ENCODE results near the gene MCF2L.

The MCF2L gene

DNA sequence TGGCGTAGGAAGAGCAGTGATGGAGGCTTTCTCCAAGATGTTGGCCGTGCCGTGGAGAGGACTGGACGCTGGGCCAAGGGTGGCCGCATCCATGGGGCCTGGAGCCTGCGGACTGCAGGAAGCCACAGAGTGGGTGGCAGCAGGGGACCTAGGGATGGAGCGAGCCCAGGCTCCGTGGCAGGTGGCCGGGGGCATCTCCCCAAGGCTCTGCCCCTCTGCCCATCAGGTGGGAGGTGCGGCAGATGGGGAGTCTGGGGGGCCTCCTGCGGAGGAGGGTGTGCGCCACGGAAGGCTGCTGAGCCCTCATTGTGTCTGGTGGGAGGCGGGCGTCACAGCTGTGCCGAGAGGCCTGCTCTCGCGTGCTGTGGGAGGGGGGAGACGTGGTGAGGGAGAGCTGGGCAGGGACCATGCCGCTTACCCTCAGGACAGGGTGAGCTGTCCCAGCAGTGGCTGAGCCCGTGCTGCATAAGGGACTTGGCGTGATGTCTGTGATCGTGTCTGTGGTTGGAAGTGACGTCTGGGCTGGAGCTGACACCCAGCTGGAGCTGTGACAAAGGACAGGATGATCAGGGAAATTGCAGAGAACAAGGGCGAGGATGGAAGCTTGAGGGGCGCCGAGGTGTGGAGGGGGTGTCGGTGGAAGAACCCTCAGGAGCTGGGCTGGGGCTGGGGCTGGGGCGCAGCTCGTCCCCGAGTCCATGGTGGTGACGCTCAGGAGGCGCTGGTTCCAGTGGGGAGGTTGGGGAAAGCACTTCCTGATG, 13.4 kb downstream of the MCF2L start:
- no peak for TF ChIP-seq SIN3A (IDR thresholded peaks at IDR 0.05; ENCODE audit: borderline replicate concordance, insufficient read depth, low read length)
- no peak for TF ChIP-seq POLR2AphosphoS5 (IDR thresholded peaks at IDR 0.05; ENCODE audit: low read depth, low read length)
- TF ChIP-seq, protein P1, sequence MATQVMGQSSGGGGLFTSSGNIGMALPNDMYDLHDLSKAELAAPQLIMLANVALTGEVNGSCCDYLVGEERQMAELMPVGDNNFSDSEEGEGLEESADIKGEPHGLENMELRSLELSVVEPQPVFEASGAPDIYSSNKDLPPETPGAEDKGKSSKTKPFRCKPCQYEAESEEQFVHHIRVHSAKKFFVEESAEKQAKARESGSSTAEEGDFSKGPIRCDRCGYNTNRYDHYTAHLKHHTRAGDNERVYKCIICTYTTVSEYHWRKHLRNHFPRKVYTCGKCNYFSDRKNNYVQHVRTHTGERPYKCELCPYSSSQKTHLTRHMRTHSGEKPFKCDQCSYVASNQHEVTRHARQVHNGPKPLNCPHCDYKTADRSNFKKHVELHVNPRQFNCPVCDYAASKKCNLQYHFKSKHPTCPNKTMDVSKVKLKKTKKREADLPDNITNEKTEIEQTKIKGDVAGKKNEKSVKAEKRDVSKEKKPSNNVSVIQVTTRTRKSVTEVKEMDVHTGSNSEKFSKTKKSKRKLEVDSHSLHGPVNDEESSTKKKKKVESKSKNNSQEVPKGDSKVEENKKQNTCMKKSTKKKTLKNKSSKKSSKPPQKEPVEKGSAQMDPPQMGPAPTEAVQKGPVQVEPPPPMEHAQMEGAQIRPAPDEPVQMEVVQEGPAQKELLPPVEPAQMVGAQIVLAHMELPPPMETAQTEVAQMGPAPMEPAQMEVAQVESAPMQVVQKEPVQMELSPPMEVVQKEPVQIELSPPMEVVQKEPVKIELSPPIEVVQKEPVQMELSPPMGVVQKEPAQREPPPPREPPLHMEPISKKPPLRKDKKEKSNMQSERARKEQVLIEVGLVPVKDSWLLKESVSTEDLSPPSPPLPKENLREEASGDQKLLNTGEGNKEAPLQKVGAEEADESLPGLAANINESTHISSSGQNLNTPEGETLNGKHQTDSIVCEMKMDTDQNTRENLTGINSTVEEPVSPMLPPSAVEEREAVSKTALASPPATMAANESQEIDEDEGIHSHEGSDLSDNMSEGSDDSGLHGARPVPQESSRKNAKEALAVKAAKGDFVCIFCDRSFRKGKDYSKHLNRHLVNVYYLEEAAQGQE (IDR thresholded peaks at IDR 0.05; ENCODE audit: insufficient read depth in 1 of 2, low read depth in 2 of 2, low read length in 2 of 2) = no peak
- TF ChIP-seq TAF1 (IDR thresholded peaks at IDR 0.05; ENCODE audit: borderline replicate concordance, insufficient read depth, low read length) = no peak
- no peak for TF ChIP-seq FOXP2 (optimal IDR thresholded peaks at IDR 0.05; ENCODE audit: borderline replicate concordance, extremely low read depth, extremely low read length, insufficient read depth)

DNA sequence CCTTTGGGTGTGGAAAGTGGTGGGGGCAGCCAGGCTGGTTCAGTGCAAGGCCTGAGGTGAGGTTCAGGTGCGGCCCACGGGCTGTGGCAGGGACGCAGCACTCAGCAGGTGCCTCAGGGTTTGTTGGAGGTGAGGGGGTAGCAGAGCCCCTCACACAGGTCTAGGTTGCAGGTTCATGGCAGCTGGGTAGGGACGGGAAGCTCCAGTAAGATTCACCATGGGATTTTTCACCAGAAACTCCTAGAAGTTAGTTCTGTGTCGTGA, 14.0 kb downstream of the MCF2L start:
- TF ChIP-seq, protein P1 (IDR thresholded peaks at IDR 0.05; ENCODE audit: insufficient read depth in 1 of 2, low read depth in 2 of 2, low read length in 2 of 2) = no peak
- TF ChIP-seq POLR2AphosphoS5 (IDR thresholded peaks at IDR 0.05; ENCODE audit: low read depth, low read length) = no peak
- no peak for TF ChIP-seq TAF1 (IDR thresholded peaks at IDR 0.05; ENCODE audit: borderline replicate concordance, insufficient read depth, low read length)
- no peak for TF ChIP-seq FOXP2 (optimal IDR thresholded peaks at IDR 0.05; ENCODE audit: borderline replicate concordance, extremely low read depth, extremely low read length, insufficient read depth)

DNA sequence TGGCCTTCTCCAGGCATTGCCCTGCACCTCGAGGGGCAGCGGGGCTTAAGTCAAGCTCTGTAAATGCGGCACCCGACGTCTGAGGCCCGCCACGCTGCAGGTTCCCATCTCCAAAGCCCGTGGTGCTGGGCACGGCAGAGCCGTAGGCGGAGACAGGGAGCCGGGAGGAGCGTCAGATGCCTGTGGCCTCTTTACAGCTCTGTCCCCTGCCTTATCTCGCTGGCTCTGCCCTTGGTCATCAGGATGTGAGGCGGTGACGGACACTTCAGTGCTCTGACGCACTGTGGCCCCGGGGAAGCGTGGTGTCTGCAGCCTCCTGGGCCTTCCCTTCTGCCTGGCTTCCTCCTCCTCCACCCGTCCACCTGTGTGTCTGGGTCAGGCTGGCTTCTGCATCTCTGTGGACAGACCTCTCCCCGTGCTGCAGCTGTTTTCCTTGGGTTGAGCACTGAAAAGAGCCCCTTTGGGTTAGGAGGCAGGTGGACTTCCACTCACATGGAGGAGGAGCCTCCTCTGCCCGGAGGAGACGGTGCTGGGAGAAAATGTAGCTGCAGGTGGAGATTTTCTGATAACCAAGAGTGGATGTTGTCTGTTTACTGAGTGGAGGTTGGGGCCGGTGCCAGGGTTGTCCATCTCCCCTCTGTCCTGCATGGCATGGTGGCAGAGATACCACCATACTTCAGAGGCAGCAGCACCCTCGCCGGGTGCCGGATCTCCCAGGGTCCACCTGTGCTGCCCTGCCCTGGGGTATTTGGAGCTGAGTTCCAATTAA, 14.6 kb downstream of the MCF2L start:
- no peak for TF ChIP-seq TAF1 (IDR thresholded peaks at IDR 0.05; ENCODE audit: borderline replicate concordance, insufficient read depth, low read length)

DNA sequence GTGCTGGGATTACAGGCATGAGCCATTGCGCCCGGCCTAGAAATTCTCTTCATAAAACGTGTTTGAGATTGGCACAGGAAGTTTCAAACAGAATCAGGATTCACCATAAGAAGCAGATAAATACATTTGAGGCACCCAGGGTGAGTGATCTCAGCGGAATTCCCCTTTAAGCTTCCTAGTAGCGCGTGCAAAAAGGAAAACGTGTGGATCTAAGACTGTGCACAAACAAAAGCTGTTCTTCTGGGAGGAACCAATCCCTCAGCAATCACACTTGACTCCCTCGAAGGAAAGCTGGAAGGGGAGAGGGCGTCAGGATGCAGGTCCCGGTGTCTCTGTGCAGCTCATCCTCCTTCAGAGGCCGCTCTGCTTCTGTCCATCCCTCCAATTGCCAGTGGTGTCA, 15.5 kb downstream of the MCF2L start:
- TF ChIP-seq, protein P1 (IDR thresholded peaks at IDR 0.05; ENCODE audit: insufficient read depth in 1 of 2, low read depth in 2 of 2, low read length in 2 of 2) = no peak
- no peak for TF ChIP-seq FOXP2 (optimal IDR thresholded peaks at IDR 0.05; ENCODE audit: borderline replicate concordance, extremely low read depth, extremely low read length, insufficient read depth)
- no peak for TF ChIP-seq POLR2AphosphoS5 (IDR thresholded peaks at IDR 0.05; ENCODE audit: low read depth, low read length)

DNA sequence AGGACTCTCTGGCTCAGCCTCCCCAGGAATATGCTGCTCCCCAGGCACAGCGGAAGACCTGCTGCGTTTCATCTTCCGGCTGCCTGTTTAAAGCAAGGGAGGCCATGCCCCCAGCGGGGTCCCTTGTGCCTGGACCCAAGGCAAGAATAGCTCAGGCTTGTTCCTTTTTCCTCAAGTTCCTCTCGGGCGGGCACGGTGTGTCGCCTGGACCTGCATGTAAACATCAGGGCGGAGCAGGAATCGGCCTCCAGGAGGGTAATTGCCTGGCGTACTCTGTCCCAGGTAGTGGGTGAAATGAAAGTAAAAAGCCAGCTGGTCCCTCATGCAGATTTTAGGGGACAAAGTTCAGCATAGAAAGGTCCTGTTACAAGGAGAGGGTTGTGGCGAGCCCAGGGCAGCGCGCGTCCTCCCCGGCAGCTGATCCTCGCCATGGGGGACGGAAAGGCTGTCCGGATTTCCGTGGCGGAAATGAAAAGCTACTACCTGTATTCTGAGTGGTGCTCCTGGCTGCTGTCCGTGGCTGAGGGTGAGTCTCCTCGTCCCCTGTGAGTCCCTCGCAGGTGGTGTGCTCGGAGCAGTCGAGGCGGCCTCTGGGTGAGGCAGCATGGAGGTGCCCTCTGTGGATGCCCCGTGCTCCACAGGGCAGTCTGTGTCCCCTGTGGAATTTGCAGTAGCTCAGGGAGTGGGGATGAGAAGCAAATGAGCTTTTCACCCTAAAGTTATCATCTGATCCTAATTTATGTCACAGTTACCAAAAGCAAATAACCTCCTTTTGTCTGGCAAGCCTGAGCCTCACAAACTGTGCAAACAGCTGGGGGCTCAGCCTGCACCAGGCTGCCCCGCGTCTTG, 16.2 kb downstream of the MCF2L start:
- TF ChIP-seq POLR2AphosphoS5 (IDR thresholded peaks at IDR 0.05; ENCODE audit: low read depth, low read length) (no peak), SIN3A (IDR thresholded peaks at IDR 0.05; ENCODE audit: borderline replicate concordance, insufficient read depth, low read length) (no peak), FOXP2 (optimal IDR thresholded peaks at IDR 0.05; ENCODE audit: borderline replicate concordance, extremely low read depth, extremely low read length, insufficient read depth) (no peak), TAF1 (IDR thresholded peaks at IDR 0.05; ENCODE audit: borderline replicate concordance, insufficient read depth, low read length) (no peak)
- TF ChIP-seq, protein P1 (IDR thresholded peaks at IDR 0.05; ENCODE audit: insufficient read depth in 1 of 2, low read depth in 2 of 2, low read length in 2 of 2) = no peak
